Prostate gland (tissue), 2 donors: ENCODE data around the gene POLR1B.
"Not testable (repeated sequence)": the region's sequence is repeated elsewhere in the genome, so short reads cannot be mapped to it uniquely, and the experiment has no call there.

ENCODE experiments used
- CTCF ChIP-seq, 4 experiments: fragments of 200-600 bp in 2 of 4; fragments of 450-650 bp in 2 of 4; sonication (generic) in 2 of 4; IDR thresholded peaks; 1 replicate in 3 of 4; 2 replicates in 1 of 4; pipeline ENCODE4 v1.5.1; 2016 to 2019; ENCODE audit warnings: antibody characterized with exemption in 4 of 4, mild to moderate bottlenecking in 2 of 4, moderate library complexity in 2 of 4
- POLR2A ChIP-seq: fragments of 450-650 bp; IDR thresholded peaks from one replicate; pipeline ENCODE4 v1.6.1; 2016; ENCODE audit warnings: antibody characterized with exemption, mild to moderate bottlenecking
- POLR2AphosphoS5 ChIP-seq: sonication (generic); formaldehyde crosslinking; IDR thresholded peaks from one replicate; pipeline ENCODE4 v1.6.1; 2017; ENCODE audit warnings: antibody characterized with exemption

DNA sequence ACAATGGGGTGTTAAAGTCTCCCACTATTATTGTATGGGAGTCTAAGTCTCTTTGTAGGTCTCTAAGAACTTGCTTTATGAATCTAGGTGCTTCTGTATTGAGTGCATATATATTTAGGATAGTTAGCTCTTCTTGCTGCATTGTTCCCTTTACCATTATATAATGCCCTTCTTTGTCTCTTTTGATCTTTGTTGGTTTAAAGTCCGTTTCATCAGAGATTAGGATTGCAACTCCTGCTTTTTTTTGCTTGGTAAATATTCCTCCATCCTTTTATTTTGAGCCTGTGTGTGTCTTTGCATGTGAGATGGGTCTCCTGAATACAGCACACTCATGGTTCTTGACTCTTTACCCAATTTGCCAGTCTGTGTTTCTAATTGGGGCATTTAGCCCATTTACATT, 70.0 kb downstream of the POLR1B start:
- not testable (repeated sequence) for TF ChIP-seq CTCF (IDR thresholded peaks at IDR 0.05); POLR2AphosphoS5; POLR2A
